NCI-H128 (cell line): ENCODE data around the gene KRT12.
"Not testable (repeated sequence)": the region's sequence is repeated elsewhere in the genome, so short reads cannot be mapped to it uniquely, and the experiment has no call there.

ENCODE experiments used
- DNase-seq: peaks from one replicate; lab custom pipeline; 2025; ENCODE audit not compliant: unreplicated experiment; lab: John Stamatoyannopoulos, UW

KRT12 gene

DNA sequence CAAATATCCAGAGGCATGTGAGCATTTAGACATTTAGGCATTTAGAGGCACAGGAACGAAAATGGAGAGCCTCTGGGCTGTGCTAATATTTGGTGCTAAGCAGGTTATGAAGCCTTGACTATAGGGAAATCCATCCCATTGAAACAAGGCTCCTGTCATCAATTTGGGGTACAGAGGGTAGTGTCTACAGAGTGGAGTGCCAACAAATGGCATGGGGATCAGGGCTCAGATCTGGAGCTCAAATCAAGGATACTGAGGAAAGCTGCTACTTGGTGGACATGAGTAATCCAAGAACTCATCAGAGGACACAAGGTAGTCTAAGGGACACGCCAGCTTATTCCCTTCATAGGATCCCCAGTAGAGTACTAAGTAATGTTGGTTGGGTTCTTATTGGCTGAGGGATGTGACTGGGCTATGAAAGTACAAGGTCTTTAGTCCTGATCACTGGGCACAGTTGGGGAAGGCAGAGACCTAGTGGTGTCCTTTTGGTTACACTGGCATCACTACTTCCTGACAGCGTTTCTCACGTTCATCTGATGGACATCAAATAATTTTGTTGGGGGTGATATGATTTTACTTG is 49.8 kb downstream of the KRT12 start:
- DNase-seq: no peak

DNA sequence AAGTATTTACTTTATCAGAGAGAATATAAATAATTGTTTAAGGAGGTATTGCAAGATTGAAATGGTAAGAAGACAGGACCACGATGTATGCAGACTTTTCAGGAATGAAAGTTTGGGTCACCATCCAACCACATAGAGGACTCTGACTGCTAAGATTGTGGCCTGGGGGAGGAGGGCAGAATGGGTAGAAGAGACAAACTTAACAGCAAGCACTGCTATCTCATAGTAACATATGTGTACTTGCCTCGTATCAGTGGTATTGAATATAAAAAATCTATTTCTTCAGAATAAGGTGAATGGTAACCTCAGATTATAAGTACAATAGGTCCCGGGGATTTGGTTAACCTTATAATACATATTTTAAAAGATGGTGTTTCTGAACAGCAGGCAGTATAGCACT is 50.5 kb downstream of the KRT12 start:
- no peak for DNase-seq

DNA sequence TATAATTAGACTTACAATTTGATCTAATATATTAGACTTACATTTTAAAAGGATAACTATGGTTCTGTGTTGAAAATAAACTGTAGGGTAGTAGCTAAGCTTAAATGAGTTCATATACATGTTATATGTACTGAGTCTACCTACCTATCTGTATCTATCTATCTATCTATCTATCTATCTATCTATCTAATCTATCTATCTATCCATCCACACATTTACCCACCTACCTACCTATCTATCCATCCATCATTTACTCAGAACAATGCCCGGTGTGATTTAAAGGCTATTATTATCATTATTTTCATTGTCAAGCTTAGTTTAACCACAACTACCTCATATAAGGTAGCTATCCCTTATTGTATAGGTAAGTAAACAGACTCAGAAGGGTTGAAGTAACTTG is 51.6 kb downstream of the KRT12 start:
- DNase-seq: no peak

DNA sequence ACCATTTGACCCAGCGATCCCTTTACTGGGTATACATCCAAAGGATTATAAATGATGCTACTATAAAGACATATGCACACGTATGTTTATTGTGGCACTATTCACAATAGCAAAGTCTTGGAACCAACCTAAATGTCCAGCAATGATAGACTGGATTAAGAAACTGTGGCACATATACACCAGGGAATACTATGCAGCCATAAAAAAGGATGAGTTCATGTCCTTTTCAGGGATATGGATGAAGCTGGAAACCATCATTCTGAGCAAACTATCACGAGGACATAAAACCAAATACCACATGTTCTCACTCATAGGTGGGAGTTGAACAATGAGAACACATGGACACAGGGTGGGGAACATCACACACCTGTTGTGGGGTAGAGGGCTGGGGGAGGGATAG is 52.4 kb downstream of the KRT12 start:
- not testable (repeated sequence) for DNase-seq

DNA sequence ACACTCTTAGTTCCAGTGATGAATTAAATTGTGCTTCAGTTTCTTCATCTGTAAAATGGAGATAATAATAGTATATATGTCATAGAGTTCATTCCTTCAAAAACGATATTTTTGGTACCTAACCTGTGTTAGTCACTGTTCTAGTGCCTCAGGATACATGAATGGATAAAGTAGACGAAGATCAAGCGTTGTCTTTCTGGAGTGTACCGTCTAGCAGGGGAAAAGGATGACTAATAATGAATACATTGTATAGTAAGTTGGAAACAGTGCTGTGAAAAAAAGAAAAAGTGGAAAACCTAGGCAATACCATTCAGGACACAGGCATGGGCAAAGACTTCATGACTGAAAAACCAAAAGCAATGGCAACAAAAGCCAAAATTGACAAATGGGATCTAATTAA is 53.2 kb downstream of the KRT12 start:
- DNase-seq: no peak

DNA sequence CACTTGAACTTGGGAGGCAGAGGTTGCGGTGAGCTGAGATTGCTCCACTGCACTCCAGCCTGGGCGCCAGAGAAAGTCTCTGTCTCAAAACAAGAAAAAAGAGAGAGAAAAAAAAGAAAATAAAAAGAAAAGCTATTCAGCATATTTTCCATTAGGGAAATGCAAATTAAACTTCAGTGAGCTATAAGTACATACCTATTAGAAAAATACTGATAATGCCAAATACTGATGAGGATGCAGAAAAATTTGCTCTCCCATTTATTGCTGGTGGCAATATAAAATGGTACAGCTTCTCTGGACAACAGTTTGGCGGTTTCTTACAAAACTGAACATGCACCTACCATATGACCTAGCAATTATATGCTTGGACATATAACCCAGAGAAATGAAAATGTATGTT is 54.4 kb downstream of the KRT12 start:
- no peak for DNase-seq
